HG02678 (cell line): Measurements from ENCODE around the gene HAUS8.

Source experiments
- ATAC-seq: cut with Tn5 transposase; IDR thresholded peaks from one replicate; pipeline ENCODE4 v1.9.1; 2021; ENCODE audit warnings: mild to moderate bottlenecking, moderate library complexity; ENCODE audit not compliant: unreplicated experiment

HAUS8 gene

GRCh38 chr19:17001603-17002183 lies 73.6 kb downstream of the HAUS8 start:
- no peak for ATAC-seq
